ENCODE measurements around the gene TMEM171.

GRCh38 chr5:73155271-73156222 lies 35.2 kb downstream of the TMEM171 start:
- no peak for TF ChIP-seq RAD21 (IDR thresholded peaks at IDR 0.05; ENCODE audit: low read length)
- TF ChIP-seq CTCF (conservative IDR thresholded peaks at IDR 0.05; ENCODE audit: low read depth, low read length) = no peak
- no peak for TF ChIP-seq USF2 (IDR thresholded peaks at IDR 0.05; ENCODE audit: low read depth, low read length)
- no peak for TF ChIP-seq MAFK (IDR thresholded peaks at IDR 0.05; ENCODE audit: low read depth, low read length)
- no peak for TF ChIP-seq FOS (IDR thresholded peaks at IDR 0.05; ENCODE audit: low read depth, low read length)
